Vagina (tissue), 2 donors: ENCODE data around the gene MPPED2.

ENCODE experiments used
- CTCF ChIP-seq, 3 experiments: fragments of 450-650 bp in 2 of 3; fragments of 200-600 bp in 1 of 3; sonication (generic) in 1 of 3; IDR thresholded peaks; one replicate each; pipeline ENCODE4 v1.5.1; 2017 to 2019; ENCODE audit warnings: antibody characterized with exemption in 3 of 3, mild to moderate bottlenecking in 2 of 3, moderate library complexity in 2 of 3
- POLR2A ChIP-seq, 2 donors: fragments of 450-650 bp; IDR thresholded peaks; one replicate each; pipeline ENCODE4 v1.6.1; 2017; ENCODE audit warnings: antibody characterized with exemption in 2 of 2, mild to moderate bottlenecking in 2 of 2, moderate library complexity in 2 of 2
- POLR2AphosphoS5 ChIP-seq, 2 donors: sonication (generic); formaldehyde crosslinking; IDR thresholded peaks; one replicate each; pipeline ENCODE4 v1.9.0; 2017; ENCODE audit warnings: antibody characterized with exemption in 2 of 2, mild to moderate bottlenecking in 2 of 2, low read depth in 1 of 2; ENCODE audit not compliant: insufficient read depth in 1 of 2

GRCh38 chr11:30467176-30467575 is 119.0 kb downstream of the MPPED2 start:
- TF ChIP-seq CTCF (IDR thresholded peaks at IDR 0.05) (no peak), POLR2AphosphoS5 (IDR thresholded peaks at IDR 0.05; ENCODE audit: insufficient read depth in 1 of 2, low read depth in 1 of 2) (no peak), POLR2A (IDR thresholded peaks at IDR 0.05) (no peak)
